ENCODE data around the gene DLG2. TPM values are rescaled to one million over a fixed set of nuclear protein-coding genes. Genes with fewer than 3 reads are reported as not detected.
A peak's percentile ranks its signal among the peaks of the same experiment; 100 is the strongest.

DLG2 gene
- total and polyA plus RNA-seq, 9 donors, result 2.5 to 20.7 (median 12.0) TPM

DNA sequence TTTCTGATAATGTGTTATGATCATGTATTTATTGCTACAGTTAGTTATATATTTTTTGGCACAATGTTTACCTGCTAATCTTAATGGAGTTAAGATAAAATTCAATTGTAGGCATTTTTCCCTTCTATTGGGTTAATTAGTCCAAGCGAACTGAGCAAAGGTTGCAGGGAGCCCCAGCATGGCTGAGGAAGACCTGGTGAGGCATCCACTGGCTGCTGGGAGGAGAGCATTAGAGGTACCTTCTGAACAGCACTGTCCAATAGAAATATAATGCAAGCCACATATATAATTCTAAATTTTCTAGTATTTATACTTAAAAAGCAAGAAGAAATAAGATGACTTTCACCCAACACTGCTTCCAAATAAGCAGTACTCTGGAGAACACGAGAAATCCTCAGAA lies 19.9 kb upstream of the DLG2 start:
- Histone ChIP-seq H3K4me1 (ENCODE audit: insufficient read depth) (peaks cover 1% of the 10 kb centered on the region), H3K27ac (peak overlapping the region in 1 of 2 donors; percentile 66), H3K4me3 (peak overlapping the region; percentile 64), H3K27me3 (no peaks in the 10 kb centered on the region), H3K36me3 (no peaks in the 10 kb centered on the region), H3K9me3 (no peaks in the 10 kb centered on the region)
- intact Hi-C loops (cut with DNase I), result no loop called here
- WGBS, 3 donors, result 16 to 22% (median 22%) methylated on average over 2 of the region's 2 CpGs
- no peak for TF ChIP-seq EP300 (IDR thresholded peaks at IDR 0.05)
- TF ChIP-seq, protein P1, sequence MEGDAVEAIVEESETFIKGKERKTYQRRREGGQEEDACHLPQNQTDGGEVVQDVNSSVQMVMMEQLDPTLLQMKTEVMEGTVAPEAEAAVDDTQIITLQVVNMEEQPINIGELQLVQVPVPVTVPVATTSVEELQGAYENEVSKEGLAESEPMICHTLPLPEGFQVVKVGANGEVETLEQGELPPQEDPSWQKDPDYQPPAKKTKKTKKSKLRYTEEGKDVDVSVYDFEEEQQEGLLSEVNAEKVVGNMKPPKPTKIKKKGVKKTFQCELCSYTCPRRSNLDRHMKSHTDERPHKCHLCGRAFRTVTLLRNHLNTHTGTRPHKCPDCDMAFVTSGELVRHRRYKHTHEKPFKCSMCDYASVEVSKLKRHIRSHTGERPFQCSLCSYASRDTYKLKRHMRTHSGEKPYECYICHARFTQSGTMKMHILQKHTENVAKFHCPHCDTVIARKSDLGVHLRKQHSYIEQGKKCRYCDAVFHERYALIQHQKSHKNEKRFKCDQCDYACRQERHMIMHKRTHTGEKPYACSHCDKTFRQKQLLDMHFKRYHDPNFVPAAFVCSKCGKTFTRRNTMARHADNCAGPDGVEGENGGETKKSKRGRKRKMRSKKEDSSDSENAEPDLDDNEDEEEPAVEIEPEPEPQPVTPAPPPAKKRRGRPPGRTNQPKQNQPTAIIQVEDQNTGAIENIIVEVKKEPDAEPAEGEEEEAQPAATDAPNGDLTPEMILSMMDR (IDR thresholded peaks at IDR 0.05), result no peak
- no peak for TF ChIP-seq POLR2A (IDR thresholded peaks at IDR 0.05)
- no peak for DNase-seq

DNA sequence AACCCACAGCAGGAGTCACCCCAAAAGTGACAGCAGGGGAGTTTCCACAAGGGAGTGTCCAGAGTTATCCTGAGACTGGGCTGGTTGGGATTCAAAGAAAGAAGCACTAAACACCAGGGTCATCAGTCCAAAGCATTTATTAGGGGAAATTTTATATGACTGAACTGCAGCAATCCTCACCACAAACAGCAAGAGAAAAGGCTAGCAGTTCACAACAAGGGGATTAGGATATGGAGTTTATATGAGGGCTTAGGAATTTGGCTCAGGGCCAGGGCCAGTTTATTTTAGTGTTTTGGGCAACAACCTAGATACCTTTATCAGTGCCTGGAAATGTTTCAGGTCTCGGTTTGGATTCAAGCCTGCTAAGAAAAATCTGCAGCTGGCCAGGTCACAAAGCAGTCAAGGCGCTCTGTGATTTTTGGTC lies 16.1 kb upstream of the DLG2 start:
- H3K27me3 ChIP-seq, result no peaks in the 10 kb centered on the region
- peak in 4 of 5 donors; percentile 22 to 56 (median 34) for DNase-seq
- TF ChIP-seq EP300 (IDR thresholded peaks at IDR 0.05) (no peak), POLR2A (IDR thresholded peaks at IDR 0.05) (no peak)
- TF ChIP-seq, protein P1 (IDR thresholded peaks at IDR 0.05), result no peak
- no peak overlapping the region for H3K4me3 ChIP-seq
- no peaks in the 10 kb centered on the region for H3K4me1 ChIP-seq (ENCODE audit: insufficient read depth)
- intact Hi-C loops (cut with DNase I), result no loop called here
- H3K36me3 ChIP-seq, result no peaks in the 10 kb centered on the region
- 8 to 9% (median 8%) methylated on average over 2 of the region's 2 CpGs for WGBS, 3 donors
- H3K27ac ChIP-seq, result no peak overlapping the region
- no peaks in the 10 kb centered on the region for H3K9me3 ChIP-seq

DNA sequence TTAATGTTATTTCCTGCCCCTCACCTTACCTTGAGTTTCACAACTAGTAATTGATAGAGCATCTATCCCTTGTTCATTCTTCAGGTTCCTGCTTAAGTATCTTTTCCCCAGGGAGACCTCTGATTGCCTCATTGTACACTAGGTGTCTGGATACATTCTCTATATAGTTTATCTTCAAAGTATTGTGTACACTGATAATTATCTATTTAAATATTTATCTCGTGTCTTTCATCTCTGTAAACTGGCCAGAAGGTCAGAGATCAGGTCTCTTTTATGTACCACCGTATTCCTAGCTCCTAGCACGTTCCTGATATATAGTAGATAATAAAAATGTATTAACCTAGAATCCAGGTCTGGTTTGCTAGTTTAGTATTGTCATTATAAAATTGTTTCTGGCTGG lies 7.6 kb upstream of the DLG2 start:
- H3K36me3 ChIP-seq, result no peaks in the 10 kb centered on the region
- WGBS, 3 donors, result 78 to 84% (median 79%) methylated on average over 3 of the region's 3 CpGs
- TF ChIP-seq, protein P1 (IDR thresholded peaks at IDR 0.05), result no peak
- TF ChIP-seq POLR2A (IDR thresholded peaks at IDR 0.05) (no peak), EP300 (IDR thresholded peaks at IDR 0.05) (no peak)

DNA sequence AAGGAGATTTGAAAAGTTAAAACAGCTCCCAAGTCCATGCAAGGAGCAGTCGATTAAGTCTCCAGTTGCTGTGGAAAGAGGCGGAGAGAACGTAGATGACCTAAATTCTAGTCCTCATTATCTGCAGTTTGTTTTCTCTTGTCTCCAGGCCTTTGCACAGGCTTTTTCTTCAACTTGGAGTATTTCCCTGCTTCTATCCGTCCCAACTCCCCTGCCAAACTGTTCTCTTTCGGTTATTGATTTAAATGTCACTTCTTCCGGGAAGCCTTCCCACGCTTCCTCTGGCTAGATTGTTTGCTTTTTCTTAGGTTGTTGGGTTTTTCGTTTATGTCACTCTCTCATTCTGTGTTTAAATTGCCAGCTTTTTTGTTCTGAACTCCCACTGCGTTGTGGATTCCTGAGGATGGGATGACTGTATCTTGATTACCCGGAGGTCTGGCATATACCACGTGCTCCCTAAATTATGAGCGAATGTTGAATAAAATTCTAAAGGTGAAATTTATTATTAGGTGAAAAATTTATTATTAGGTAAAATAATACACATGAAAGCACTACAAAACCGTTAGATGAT lies 1.7 kb upstream of the DLG2 start:
- H3K36me3 ChIP-seq, result no peaks in the 10 kb centered on the region
- no peak for TF ChIP-seq EP300 (IDR thresholded peaks at IDR 0.05)
- TF ChIP-seq, protein P1 (IDR thresholded peaks at IDR 0.05), result no peak
- no peak for TF ChIP-seq POLR2A (IDR thresholded peaks at IDR 0.05)

More for the DNA sequence above, 7.6 kb upstream of the DLG2 start:
- Histone ChIP-seq H3K4me3 (no peak overlapping the region), H3K4me1 (ENCODE audit: insufficient read depth) (no peaks in the 10 kb centered on the region), H3K27me3 (no peaks in the 10 kb centered on the region), H3K9me3 (no peaks in the 10 kb centered on the region), H3K27ac (no peak overlapping the region)
- intact Hi-C loops (cut with DNase I), result no loop called here
- no peak for DNase-seq

More for the DNA sequence above, 1.7 kb upstream of the DLG2 start:
- no peak for DNase-seq
- H3K27ac ChIP-seq, result peak overlapping the region; percentile 50 to 55
- H3K27me3 ChIP-seq, result no peaks in the 10 kb centered on the region
- H3K9me3 ChIP-seq, result no peaks in the 10 kb centered on the region
- intact Hi-C loops (cut with DNase I), result loop anchor here in 1 of 4 donors (5.0 kb wide), 1 partner anchor 33 kb away; no protein-coding TSS in a partner anchor
- 1% methylated on average over 13 of the region's 13 CpGs for WGBS, 3 donors
- peak overlapping the region; percentile 85 for H3K4me3 ChIP-seq
- H3K4me1 ChIP-seq (ENCODE audit: insufficient read depth), result no peaks in the 10 kb centered on the region

Measured in ovary (tissue), 9 donors.